K562 (cell line): ENCODE results near the gene LRRC8E. TPM values are rescaled to one million over a fixed set of nuclear protein-coding genes. Genes with fewer than 3 reads are reported as not detected.

Experiments
- E2F6 ChIP-seq, 2 experiments: IDR thresholded peaks; 2 replicates each; pipeline ENCODE4 v1.6.1; 2011; ENCODE audit warnings: borderline replicate concordance in 1 of 2, control low read depth in 1 of 2, low read depth in 1 of 2, low read length in 1 of 2, mild to moderate bottlenecking in 1 of 2, mixed read lengths in 1 of 2, moderate library complexity in 1 of 2; ENCODE audit not compliant: insufficient read depth in 1 of 2, insufficient read length in 1 of 2, poor library complexity in 1 of 2, severe bottlenecking in 1 of 2; ENCODE audit errors: extremely low read depth in 1 of 2
- EGR1 ChIP-seq: fragments of 450-650 bp; conservative IDR thresholded peaks from 2 replicates; pipeline ENCODE4 v1.6.1; 2017; ENCODE audit warnings: mild to moderate bottlenecking
- HDAC1 ChIP-seq, 2 experiments: fragments of 450-650 bp; IDR thresholded peaks; 2 replicates each; pipeline ENCODE4 v1.6.1; 2016 to 2017; ENCODE audit warnings: inconsistent platforms in 1 of 2, mild to moderate bottlenecking in 1 of 2, moderate library complexity in 1 of 2
- NR2C1 ChIP-seq, 2 experiments: fragments of 450-650 bp; IDR thresholded peaks; 2 replicates each; pipeline ENCODE4 v1.6.1; 2017; ENCODE audit warnings: mild to moderate bottlenecking in 2 of 2, antibody characterized with exemption in 1 of 2, inconsistent platforms in 1 of 2, missing compliant biosample characterization in 1 of 2, missing genetic modification characterization in 1 of 2
- POLR2A ChIP-seq: fragments of 450-650 bp; conservative IDR thresholded peaks from 2 replicates; pipeline ENCODE4 v1.6.1; 2016
- SRF ChIP-seq, 2 experiments: fragments of 250-450, 450-650 bp in 1 of 2; sonication (Bioruptor Pico) in 1 of 2; sonication (generic) in 1 of 2; formaldehyde crosslinking; IDR thresholded peaks; 2 replicates each; pipeline versions ENCODE4 v1.5.0 to v1.5.1; 2020 to 2022; ENCODE audit warnings: mild to moderate bottlenecking in 1 of 2, missing genetic modification reagents in 1 of 2
- TFE3 ChIP-seq: fragments of 450-650 bp; formaldehyde crosslinking; IDR thresholded peaks from 2 replicates; pipeline ENCODE4 v1.4.0; 2020; ENCODE audit warnings: mild to moderate bottlenecking, mixed read lengths
- TGIF2 ChIP-seq: sonication (generic); formaldehyde crosslinking; IDR thresholded peaks from 2 replicates; pipeline ENCODE4 v1.8.1; 2022; ENCODE audit warnings: mild to moderate bottlenecking, missing genetic modification reagents, moderate library complexity
- TRIM25 ChIP-seq: fragments of 450-650 bp; IDR thresholded peaks from 2 replicates; pipeline ENCODE4 v1.7.0; 2016; ENCODE audit warnings: borderline replicate concordance
- ZBTB9 ChIP-seq: fragments of 450-650 bp; formaldehyde crosslinking; IDR thresholded peaks from 2 replicates; pipeline ENCODE4 v1.4.0; 2020; ENCODE audit warnings: mild to moderate bottlenecking, moderate library complexity
- ZNF395 ChIP-seq: fragments of 200-800 bp; sonication (Bioruptor generic); IDR thresholded peaks from 2 replicates; pipeline ENCODE4 v1.6.1; 2017; ENCODE audit warnings: missing genetic modification characterization, missing compliant biosample characterization
- ZNF592 ChIP-seq: fragments of 450-650 bp; IDR thresholded peaks from 2 replicates; pipeline ENCODE4 v1.6.1; 2017; ENCODE audit warnings: antibody characterized with exemption, mild to moderate bottlenecking
- polyA plus RNA-seq, 8 experiments: library from polyadenylated mRNA; depleted of rRNA in 4 of 8; stranded (reverse) in 5 of 8; unstranded in 3 of 8; fragments of >200 nt; fragmentation: Nextera tagmentation in 2 of 8; fragmentation: Illumina TruSeq in 1 of 8; extraction: Ambion mirVana in 2 of 8; extraction: Trizol in 1 of 8; gene quantifications; 2 replicates each; pipeline versions ENCODE4 v1.2.1 to v1.2.3, GENCODE V29; 2011 to 2014; ENCODE audit warnings: inconsistent platforms in 1 of 8, missing spikeins in 1 of 8
- total RNA-seq, 7 experiments: library from RNA; depleted of rRNA in 6 of 7; stranded (reverse); fragments of >200 nt in 6 of 7; fragmentation: Illumina TruSeq in 2 of 7; extraction: Trizol in 2 of 7; gene quantifications; 2 replicates each; pipeline versions ENCODE4 v1.2.1 to v1.2.3, GENCODE V29; 2011 to 2021; ENCODE audit warnings: low replicate concordance in 1 of 7

LRRC8E gene
- total and polyA plus RNA-seq, 9 of the 15 experiments (the other 6 are each of a cell fraction or from before 2014, with no cell fraction given), result 0.08 to 5.7 (median 3.5) TPM; not detected in 1

GRCh38 chr19:7904074-7905020 is 16.0 kb downstream of the LRRC8E start (continued):
- TF ChIP-seq ZBTB9 (CRISPR knock-in tag), result no peak
- TF ChIP-seq HDAC1 (IDR thresholded peaks at IDR 0.05), result peak in 1 of 2 experiments; percentile 72; a peak in 2 of 4 replicates
- TF ChIP-seq SRF (CRISPR knock-in tag; IDR thresholded peaks at IDR 0.05), result no peak
- TF ChIP-seq EGR1, result peak; percentile 39; the same call in 1 of the 2 replicates
- TF ChIP-seq TGIF2 (CRISPR knock-in tag), result peak; percentile 50; the same call in 1 of the 2 replicates
- TF ChIP-seq TFE3 (CRISPR knock-in tag), result no peak
- TF ChIP-seq E2F6 (IDR thresholded peaks at IDR 0.05; ENCODE audit: borderline replicate concordance in 1 of 2, extremely low read depth in 1 of 2, insufficient read depth in 1 of 2, insufficient read length in 1 of 2, low read depth in 1 of 2, low read length in 1 of 2, poor library complexity in 1 of 2, severe bottlenecking in 1 of 2), result no peak
- no peak for TF ChIP-seq TRIM25
- TF ChIP-seq POLR2A, result peak; percentile 25; the same call in 1 of the 2 replicates
- no peak for TF ChIP-seq ZNF592
- no peak for TF ChIP-seq ZNF395 (CRISPR knock-in tag)
- TF ChIP-seq NR2C1 (IDR thresholded peaks at IDR 0.05), result no peak; the same call in 1 of the 2 replicates
- TF ChIP-seq NR2C1 (tag; IDR thresholded peaks at IDR 0.05), result peak; percentile 65; the same call in 1 of the 2 replicates
